HUES6 (cell line): Measurements from ENCODE around the gene RPL21.
A peak's percentile ranks its signal among the peaks of the same experiment; 100 is the strongest.

Experiments used
- H3K27ac ChIP-seq: 2 replicates; pipeline ENCODE4 v1.7.0; 2013; ENCODE audit warnings: low read depth, mild to moderate bottlenecking, low read length, inconsistent platforms
- H3K27me3 ChIP-seq: 2 replicates; pipeline ENCODE4 v1.6.1; 2013; ENCODE audit warnings: low read length; ENCODE audit not compliant: control insufficient read depth, insufficient read depth
- H3K36me3 ChIP-seq: 2 replicates; pipeline ENCODE4 v1.6.1; 2013; ENCODE audit warnings: low read length; ENCODE audit not compliant: control insufficient read depth, insufficient read depth
- H3K4me1 ChIP-seq: 2 replicates; pipeline ENCODE4 v1.6.1; 2013; ENCODE audit warnings: low read length; ENCODE audit not compliant: control insufficient read depth, insufficient read depth
- H3K4me3 ChIP-seq: 2 replicates; pipeline ENCODE4 v1.5.1; 2013; ENCODE audit warnings: low read depth, low read length
- H3K9ac ChIP-seq: one replicate; pipeline ENCODE4 v1.6.1; 2013; ENCODE audit warnings: mild to moderate bottlenecking, low read length
- H3K9me3 ChIP-seq: 2 replicates; pipeline ENCODE4 v1.6.1; 2013; ENCODE audit warnings: low read depth, low read length; ENCODE audit not compliant: control insufficient read depth, insufficient read depth

RPL21 gene

DNA sequence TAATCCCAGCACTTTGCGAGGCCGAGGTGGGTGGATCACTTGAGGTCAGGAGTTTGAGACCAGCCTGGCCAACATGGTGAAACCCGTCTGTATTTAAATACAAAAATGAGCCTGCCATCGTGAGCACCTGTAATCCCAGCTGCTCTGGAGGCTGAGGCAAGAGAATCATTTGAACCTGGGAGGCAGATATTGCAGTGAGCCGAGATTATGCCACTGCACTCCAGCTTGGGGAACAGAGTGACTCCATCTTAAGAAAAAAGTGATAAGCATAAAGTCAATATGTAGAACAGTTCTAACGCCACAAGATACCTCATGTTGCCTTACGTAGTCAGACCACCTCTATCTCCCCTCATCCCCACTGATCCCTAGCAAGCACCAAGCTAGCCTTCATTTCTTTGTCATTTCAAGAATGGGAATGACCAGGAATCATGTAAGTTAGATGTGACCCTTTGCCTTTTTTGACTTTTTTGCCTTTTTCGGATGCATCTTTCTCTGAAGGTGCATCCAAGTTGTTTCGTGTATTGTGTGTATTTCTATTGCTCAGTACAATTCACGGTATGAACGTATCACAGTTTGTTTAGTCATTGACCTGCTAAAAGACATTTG lies 6.4 kb downstream of the RPL21 start:
- no peak overlapping the region for H3K9ac ChIP-seq
- peaks cover 73% of the 10 kb centered on the region for H3K36me3 ChIP-seq
- H3K27ac ChIP-seq, result no peak overlapping the region
- H3K9me3 ChIP-seq, result no peaks in the 10 kb centered on the region
- no peak overlapping the region for H3K4me3 ChIP-seq
- peaks cover 24% of the 10 kb centered on the region for H3K4me1 ChIP-seq
- no peaks in the 10 kb centered on the region for H3K27me3 ChIP-seq

DNA sequence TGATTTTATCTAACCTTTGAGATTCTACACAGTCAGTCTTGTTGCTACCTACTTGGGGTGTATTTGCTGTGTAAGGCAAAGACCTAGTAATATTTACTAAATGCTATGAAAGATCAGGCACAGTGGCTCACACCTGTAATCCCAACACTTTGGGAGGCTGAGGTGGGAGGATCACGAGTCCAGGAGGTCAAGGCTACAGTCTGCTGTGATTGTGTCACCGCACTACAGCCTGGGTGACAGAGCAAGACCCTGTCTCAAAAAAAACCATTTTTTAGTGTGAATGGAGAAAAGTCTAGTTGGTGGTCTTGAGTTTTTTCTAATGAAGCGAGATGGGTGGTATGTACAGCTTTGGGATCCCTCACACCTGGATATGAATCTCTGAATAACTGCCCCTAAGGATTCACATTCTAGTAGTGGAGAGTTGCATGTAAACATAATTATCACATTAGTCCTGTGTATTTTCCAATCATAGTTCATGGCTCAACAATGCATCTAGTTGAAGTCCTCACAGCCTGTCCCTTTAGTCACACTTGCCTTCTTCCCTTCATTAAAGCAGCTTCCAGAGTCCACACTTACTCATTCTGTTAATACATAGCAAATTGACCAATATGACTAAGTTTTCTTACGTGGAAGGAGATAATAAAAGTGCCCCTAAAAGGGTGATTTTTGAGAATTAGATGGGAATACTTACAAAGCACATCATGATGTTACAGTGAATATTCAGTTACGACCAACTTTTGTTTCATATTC lies 7.5 kb downstream of the RPL21 start:
- Histone ChIP-seq H3K9ac (no peak overlapping the region), H3K27me3 (no peaks in the 10 kb centered on the region), H3K4me3 (no peak overlapping the region), H3K9me3 (no peaks in the 10 kb centered on the region), H3K4me1 (peaks cover 15% of the 10 kb centered on the region), H3K36me3 (peaks cover 63% of the 10 kb centered on the region), H3K27ac (no peak overlapping the region)

DNA sequence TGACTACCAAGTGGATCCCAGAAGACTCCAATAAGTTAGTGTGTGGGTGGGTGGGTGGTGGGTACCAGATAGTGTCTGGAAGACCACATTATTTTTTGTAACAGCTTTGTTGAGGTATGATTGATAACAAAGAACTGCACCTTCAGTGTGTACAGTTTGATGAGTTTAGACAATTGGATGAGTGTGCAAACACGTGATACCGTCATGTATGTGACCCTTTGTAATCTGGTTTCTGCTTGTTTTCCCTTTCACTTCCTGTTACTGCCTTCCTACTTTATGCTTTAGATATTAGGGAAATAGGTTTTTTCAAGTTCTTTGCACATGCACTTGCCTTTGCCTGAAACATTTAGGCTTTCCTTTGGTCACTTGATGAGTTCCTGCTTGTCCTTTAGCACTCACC lies 8.5 kb downstream of the RPL21 start:
- no peaks in the 10 kb centered on the region for H3K27me3 ChIP-seq
- peaks cover 53% of the 10 kb centered on the region for H3K36me3 ChIP-seq
- 0 out of 2 replicates have a peak overlapping the region, but pooled peaks have one; percentile 14 for H3K27ac ChIP-seq
- H3K4me1 ChIP-seq, result peaks cover 14% of the 10 kb centered on the region
- H3K9me3 ChIP-seq, result no peaks in the 10 kb centered on the region
- H3K4me3 ChIP-seq, result no peak overlapping the region
- H3K9ac ChIP-seq, result no peak overlapping the region

DNA sequence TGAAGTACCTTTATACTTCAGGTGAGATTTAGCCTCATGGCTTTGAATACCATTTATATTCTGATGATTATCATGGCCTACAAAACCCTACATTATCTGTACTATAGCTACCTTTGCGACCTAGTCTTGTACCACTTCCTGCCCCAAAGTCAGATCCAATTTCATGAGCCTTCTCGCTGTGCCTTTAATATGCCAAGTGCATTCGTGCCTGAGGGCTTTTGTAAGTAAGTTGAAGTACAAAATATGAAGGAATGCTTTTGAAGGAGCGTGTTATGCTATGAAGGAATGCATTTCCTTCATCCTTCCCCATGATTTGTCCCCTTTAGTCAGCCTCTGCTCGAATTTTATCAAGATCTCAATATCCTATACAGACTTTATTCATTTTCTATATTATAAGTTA lies 10.0 kb downstream of the RPL21 start:
- Histone ChIP-seq H3K27ac (no peak overlapping the region), H3K4me3 (no peak overlapping the region), H3K4me1 (peaks cover 14% of the 10 kb centered on the region), H3K27me3 (no peaks in the 10 kb centered on the region), H3K36me3 (peaks cover 37% of the 10 kb centered on the region), H3K9me3 (no peaks in the 10 kb centered on the region), H3K9ac (no peak overlapping the region)

DNA sequence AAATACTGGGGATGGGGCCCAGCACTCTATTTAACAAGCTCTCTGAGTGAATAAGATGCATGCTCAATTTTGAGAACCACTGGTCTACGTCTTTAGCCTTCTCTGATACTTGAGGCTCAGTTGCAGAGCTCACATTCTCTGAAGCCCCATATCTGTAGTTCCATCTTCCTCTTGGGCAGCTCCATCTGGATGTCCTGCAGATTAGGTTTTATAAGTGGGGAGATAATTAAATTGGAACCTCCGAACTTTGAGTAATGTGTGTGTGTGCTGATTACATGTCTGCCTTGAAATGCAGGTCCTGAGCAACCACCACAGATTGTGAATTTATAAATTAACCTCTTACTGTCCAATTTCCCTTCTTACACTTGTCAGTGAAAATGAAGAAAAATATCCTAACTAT lies 12.1 kb downstream of the RPL21 start:
- Histone ChIP-seq H3K9ac (no peak overlapping the region), H3K9me3 (no peaks in the 10 kb centered on the region), H3K36me3 (peaks cover 17% of the 10 kb centered on the region), H3K4me1 (peaks cover 14% of the 10 kb centered on the region), H3K27me3 (peaks cover 7% of the 10 kb centered on the region; the same call in 1 of the 2 replicates), H3K4me3 (no peak overlapping the region), H3K27ac (no peak overlapping the region)

DNA sequence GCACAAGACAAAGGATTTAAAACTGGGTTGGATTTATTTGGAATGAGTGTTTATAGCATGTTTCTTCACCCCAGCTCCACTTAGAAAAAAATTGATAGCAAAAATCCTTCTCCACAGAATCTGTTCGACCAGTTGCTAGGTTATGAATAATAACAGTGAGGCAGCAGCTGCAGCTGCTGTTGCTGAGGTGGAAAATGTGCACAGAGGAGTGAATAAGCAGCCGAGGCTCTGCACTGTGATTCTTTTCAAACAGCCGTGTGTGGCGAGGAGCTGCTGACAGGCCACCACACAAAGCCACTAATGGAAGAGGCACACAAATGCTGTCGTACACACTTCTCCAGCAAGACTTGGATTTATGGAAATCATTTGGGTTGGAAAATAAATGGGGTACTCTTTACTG lies 12.8 kb downstream of the RPL21 start:
- Histone ChIP-seq H3K36me3 (peaks cover 10% of the 10 kb centered on the region), H3K4me3 (no peak overlapping the region), H3K27me3 (peaks cover 12% of the 10 kb centered on the region), H3K4me1 (peaks cover 14% of the 10 kb centered on the region), H3K9me3 (no peaks in the 10 kb centered on the region), H3K27ac (no peak overlapping the region), H3K9ac (no peak overlapping the region)

DNA sequence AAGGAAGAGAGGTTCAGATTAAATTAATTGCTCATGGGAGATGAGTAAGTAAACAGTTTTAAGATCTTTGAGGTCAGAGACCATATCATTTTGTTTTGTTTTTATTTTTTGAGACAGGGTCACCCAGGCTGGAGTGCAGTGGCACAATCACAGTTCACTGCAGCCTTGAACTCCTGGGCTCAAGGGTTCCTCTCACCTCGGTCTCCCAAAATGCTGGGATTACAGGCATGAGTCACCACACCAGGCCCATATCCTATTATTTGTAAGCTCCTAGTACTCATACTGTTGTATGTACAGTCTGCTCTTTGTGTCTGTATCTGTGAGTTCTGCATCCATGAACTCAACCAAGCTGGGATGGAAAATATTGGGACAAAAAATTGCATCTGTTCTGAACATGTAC lies 13.3 kb downstream of the RPL21 start:
- Histone ChIP-seq H3K27ac (no peak overlapping the region), H3K27me3 (peaks cover 17% of the 10 kb centered on the region), H3K9ac (no peak overlapping the region), H3K9me3 (no peaks in the 10 kb centered on the region), H3K4me1 (peaks cover 14% of the 10 kb centered on the region), H3K4me3 (no peak overlapping the region), H3K36me3 (peaks cover 9% of the 10 kb centered on the region; the same call in 1 of the 2 replicates)

DNA sequence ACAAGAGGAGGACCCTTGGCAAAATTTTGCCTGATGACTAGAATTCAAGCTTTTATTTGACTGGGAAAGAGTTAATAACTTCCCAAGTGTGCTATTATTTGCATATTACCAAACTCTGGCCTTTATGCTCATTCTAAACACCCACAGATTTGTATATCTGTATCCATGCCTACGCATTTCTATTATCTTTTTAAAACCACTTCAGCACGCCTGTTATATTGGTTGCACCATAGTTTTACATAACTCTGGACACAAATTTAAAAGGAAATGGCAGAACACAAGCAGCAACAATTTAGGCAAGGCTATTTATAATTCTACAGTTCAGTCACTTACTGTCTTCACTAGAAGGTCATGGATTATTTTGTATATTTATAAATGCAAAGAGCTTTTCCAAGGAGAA lies 15.6 kb downstream of the RPL21 start:
- 0 out of 2 replicates have a peak, but pooled peaks cover 6% of the 10 kb centered on the region for H3K4me1 ChIP-seq
- no peak overlapping the region for H3K4me3 ChIP-seq

DNA sequence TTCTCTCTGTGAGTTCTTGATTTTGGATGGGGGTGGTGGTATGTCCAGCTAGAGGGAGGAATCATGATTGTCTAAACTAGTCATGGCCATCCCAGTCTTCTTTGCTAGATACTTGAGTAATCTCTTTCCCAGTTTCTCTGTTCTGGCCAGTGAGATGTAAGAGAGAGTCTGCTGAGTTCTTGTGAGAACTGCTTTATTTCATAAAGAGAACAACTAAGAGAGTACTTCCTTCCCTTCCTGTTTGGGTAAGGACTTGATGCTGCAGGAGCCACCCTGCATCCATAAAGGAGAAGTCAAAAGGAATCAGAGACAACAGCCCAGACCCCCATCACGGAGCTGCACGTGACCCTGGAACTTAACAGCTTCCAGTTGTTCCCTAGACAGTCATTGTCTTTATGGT lies 16.2 kb downstream of the RPL21 start:
- H3K27ac ChIP-seq, result no peak overlapping the region
- H3K4me1 ChIP-seq, result 0 out of 2 replicates have a peak, but pooled peaks cover 6% of the 10 kb centered on the region
- no peak overlapping the region for H3K4me3 ChIP-seq
- no peaks in the 10 kb centered on the region for H3K9me3 ChIP-seq
- peaks cover 36% of the 10 kb centered on the region for H3K27me3 ChIP-seq
- H3K36me3 ChIP-seq, result no peaks in the 10 kb centered on the region
- H3K9ac ChIP-seq, result no peak overlapping the region

More for the DNA sequence above, 15.6 kb downstream of the RPL21 start:
- no peak overlapping the region for H3K9ac ChIP-seq
- peaks cover 3% of the 10 kb centered on the region; the same call in 1 of the 2 replicates for H3K36me3 ChIP-seq
- H3K9me3 ChIP-seq, result no peaks in the 10 kb centered on the region
- H3K27ac ChIP-seq, result no peak overlapping the region
- H3K27me3 ChIP-seq, result peaks cover 29% of the 10 kb centered on the region

DNA sequence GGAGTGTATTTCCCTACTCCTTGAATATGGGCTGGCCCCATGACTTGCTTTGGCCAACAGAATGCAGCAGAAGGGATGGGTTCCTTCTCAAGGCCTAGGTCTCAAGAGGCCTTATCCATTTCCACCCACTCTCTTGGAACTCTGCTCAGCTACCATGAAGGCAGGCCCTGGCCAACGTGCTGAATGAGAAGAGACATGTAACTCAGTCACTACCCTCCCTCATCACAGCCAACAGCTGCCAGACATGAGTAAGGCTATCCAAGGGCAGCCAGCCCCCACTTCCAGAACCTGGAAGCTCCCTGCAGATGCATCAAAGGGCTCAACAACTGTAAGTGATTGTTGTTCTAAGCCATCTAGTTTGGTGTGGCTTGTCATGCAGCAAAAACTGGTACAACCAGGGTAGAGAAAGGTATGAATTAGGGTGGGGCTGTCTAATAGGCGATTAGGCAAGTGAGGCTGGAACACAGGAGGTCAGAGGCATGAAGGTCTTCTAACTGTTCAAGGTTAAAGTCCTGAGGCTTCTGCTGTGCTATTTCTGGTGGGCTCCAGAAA lies 17.8 kb downstream of the RPL21 start:
- Histone ChIP-seq H3K27me3 (peaks cover 46% of the 10 kb centered on the region), H3K4me1 (0 out of 2 replicates have a peak, but pooled peaks cover 6% of the 10 kb centered on the region), H3K9ac (no peak overlapping the region), H3K4me3 (no peak overlapping the region), H3K36me3 (no peaks in the 10 kb centered on the region), H3K9me3 (no peaks in the 10 kb centered on the region), H3K27ac (no peak overlapping the region)
